NCI-H1105 treated with DMSO at 0.1 percent for 48 hours (cell line): ENCODE measurements around the gene DCDC2B.
"Not testable (repeated sequence)": the region's sequence is repeated elsewhere in the genome, so short reads cannot be mapped to it uniquely, and the experiment has no call there.

Experiments used
- DNase-seq: peaks from one replicate; lab custom pipeline; 2025; lab: John Stamatoyannopoulos, UW

The DCDC2B gene

DNA sequence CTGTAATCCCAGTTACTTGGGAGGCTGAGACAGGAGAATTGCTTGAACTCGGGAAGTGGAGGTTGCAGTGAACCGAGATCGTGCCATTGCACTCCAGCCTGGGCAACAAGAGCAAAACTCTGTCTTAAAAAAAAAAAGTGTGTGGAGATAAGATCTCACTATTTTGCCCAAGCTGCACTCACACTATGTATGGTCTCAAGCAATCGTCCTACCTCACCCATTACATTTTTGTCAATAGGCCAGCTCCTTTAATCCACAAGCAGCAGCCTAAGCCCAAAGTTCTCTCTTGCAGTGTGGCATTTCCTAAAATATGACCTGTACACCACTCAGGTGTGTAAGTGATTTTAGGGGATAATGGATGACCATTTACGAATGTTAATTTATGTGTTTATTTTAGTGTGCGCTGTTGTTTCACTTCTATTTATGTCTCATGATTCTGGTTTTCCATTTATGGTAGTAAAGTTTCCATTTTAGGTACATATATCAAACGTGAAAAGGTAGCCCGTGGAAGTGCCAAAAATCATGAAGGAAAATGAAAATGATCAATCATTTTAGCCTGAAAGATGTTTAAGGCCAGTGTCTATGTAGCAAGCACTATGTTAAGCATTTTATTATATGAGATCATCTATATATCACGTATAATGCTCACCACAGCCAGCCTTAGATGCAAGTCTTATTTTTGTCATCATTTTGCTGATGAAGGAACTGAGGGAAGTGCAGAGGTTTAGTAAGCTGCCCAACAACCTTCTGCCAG, 47.8 kb downstream of the DCDC2B start:
- no peak for DNase-seq

DNA sequence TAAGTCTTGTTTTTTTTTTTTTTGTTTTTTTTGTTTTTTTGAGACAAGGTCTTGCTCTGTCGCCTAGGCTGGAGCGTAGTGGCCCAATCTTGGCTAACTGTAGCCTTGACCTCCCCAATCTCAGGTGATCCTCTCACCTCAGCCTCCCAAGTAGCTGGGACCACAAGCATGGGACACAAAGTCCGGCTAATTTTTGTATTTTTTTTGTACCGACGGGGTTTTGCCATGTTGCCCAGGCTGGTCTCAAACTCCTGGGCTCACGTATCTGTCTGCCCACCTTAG, 48.3 kb downstream of the DCDC2B start:
- DNase-seq = no peak

DNA sequence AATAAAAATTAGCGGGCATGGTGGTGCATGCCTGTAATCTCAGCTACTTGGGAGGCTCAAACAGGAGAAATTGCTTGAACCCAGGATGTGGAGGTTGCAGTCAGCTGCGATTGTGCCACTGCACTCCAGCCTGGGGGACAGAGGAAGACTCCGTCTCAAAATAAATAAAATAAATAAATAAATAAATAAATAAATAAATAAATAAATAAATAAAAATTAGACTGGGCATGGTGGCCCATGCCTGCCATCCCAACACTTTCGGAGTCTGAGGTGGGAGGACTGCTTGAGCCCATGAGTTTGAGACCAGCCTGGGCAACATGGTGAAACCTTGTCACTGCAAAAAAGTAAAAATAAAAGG, 54.3 kb downstream of the DCDC2B start:
- DNase-seq = not testable (repeated sequence)

DNA sequence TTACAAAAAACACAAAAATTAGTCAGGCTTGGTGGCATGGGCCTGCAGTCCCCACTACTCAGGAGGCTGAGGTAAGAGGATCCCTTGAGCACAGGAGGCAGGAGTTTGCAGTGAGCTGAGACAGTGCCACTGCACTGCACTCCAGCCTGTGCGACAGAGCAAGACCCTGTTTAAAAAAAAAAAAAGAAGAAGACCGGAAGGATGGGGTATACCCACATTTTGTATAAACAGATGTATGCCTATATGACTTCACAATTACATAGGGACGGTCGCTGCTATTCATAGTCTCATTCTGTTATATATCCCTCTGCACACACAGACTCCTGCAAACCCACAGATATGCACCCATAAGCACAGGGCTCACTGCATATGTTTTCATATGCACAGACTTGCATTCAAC, 54.9 kb downstream of the DCDC2B start:
- DNase-seq = no peak
